IPS-18c (cell line): ENCODE data around the gene LRFN5.
"Not testable (repeated sequence)": the region's sequence is repeated elsewhere in the genome, so short reads cannot be mapped to it uniquely, and the experiment has no call there.

Source experiments
- H3K4me3 ChIP-seq: 2 replicates; pipeline ENCODE4 v1.7.0; 2013; ENCODE audit warnings: low read depth, mild to moderate bottlenecking, low read length, moderate library complexity; ENCODE audit not compliant: insufficient read depth
- H3K9me3 ChIP-seq: one replicate; pipeline ENCODE4 v1.6.1; 2013; ENCODE audit warnings: mild to moderate bottlenecking, low read length, moderate library complexity; ENCODE audit not compliant: control insufficient read depth, insufficient read depth

The LRFN5 gene

GRCh38 chr14:41606532-41607303 is at the start of gene LRFN5:
Gene LRFN5 (plus strand): TSS chr14:41606876.
- Histone ChIP-seq H3K9me3 (no peaks in the 10 kb centered on the region), H3K4me3 (peak within 1 kb of the TSS; percentile 77)

DNA sequence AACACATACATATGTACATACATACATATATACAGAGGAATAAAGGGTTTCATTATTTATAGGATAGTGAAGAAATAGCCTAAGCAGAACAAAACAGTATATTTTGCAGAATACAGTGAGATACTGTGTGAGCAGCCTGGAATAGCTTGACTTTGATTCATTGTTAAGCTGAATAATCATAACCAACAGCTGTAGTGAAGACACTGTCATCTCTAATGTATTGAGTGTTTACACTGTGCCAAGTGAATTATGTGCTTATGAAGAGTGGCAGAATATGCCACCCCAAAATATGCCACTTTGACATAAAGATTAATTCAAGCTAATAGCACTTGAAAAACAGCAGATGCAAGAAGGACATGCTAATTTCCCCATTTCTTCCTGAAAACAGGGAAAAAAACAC is 48.2 kb upstream of the LRFN5 start:
- Histone ChIP-seq H3K4me3 (no peak overlapping the region), H3K9me3 (no peaks in the 10 kb centered on the region)

- not testable (repeated sequence) for H3K9me3 ChIP-seq, H3K4me3 ChIP-seq
Observed at GRCh38 chr14:41566864-41567263, 39.8 kb upstream of the LRFN5 start.

- Histone ChIP-seq H3K4me3 (no peak overlapping the region), H3K9me3 (no peaks in the 10 kb centered on the region)
Observed at GRCh38 chr14:41568979-41569378, 37.7 kb upstream of the LRFN5 start.

DNA sequence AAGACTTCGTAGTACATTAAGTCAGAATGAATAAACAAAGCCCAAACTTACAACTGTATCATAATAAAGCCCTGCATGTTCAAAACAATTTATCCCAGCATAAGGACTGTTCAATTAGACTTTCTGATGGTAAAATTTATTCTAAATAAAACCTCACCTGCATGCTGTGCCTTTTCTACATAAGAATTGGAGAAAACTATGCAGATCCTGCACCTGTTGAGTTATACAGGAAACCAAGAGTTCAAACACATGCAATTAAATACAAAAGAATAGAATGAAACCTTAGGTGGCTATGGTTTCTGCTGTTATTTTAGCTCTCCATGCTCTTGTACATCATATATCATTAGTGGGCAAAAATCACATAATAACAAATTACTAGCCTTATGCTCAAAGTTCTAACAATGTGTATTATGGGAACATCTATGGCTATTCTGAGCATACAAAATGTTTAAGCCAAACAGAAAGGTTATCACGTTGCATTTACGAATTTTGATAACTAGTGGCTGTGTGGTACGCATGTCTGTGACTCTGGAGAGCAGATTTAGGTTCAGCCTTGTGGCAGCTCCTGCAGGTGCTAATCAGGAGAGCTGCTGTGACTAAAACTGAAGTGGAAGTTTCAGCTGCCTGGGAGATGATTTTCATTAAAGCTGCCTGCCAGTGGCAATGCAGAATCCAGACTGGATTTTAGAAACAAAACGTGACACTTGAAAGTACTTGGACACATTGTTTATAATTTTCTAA is 36.1 kb upstream of the LRFN5 start:
- Histone ChIP-seq H3K4me3 (no peak overlapping the region), H3K9me3 (no peaks in the 10 kb centered on the region)

- H3K9me3 ChIP-seq, result no peaks in the 10 kb centered on the region
- H3K4me3 ChIP-seq, result no peak overlapping the region
Observed at GRCh38 chr14:41586237-41586636, 20.4 kb upstream of the LRFN5 start.

- H3K4me3 ChIP-seq, result no peak overlapping the region
Observed at GRCh38 chr14:41597647-41598046, 9.0 kb upstream of the LRFN5 start.

DNA sequence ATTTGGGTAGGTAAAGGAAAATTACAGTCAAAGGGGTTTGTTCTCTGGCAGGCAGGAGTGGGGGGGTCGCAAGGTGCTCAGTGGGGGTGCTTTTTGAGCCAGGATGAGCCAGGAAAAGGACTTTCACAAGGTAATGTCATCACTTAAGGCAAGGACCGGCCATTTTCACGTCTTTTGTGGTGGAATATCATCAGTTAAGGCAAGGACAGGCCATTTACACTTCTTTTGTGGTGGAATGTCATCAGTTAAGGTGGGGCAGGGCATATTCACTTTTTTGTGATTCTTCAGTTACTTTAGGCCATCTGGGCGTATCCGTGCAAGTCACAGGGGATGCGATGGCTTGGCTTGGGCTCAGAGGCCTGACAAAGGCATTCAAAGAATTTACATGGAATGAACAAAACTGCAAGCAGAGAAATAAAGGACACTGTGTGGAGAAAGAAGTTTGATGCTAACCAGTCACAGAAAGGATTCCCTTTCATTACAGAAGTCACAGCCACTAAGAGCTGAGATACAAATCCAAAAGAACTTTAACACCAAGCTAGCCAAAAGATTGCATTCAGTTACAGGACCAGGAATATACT is 6.8 kb upstream of the LRFN5 start:
- not testable (repeated sequence) for H3K9me3 ChIP-seq, H3K4me3 ChIP-seq

More at GRCh38 chr14:41597647-41598046, 9.0 kb upstream of the LRFN5 start:
- no peaks in the 10 kb centered on the region for H3K9me3 ChIP-seq

GRCh38 chr14:41604721-41605531 is 1.8 kb upstream of the LRFN5 start:
- Histone ChIP-seq H3K9me3 (no peaks in the 10 kb centered on the region), H3K4me3 (peak overlapping the region; percentile 77)

GRCh38 chr14:41605550-41606281 is 960 bp upstream of the LRFN5 start:
- Histone ChIP-seq H3K9me3 (no peaks in the 10 kb centered on the region), H3K4me3 (peak overlapping the region; percentile 77)

DNA sequence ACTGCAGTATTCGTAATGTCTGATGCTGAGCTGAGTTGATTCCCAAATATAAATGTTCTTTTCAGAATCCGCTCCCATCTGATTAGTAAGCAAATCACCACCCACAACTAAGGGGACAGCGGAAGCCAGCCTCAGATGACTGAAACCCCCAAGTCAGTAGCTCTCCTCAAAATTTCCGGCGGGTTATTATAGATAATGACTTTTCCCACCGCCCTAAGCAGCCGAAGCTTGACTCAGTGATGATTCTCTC is 469 bp upstream of the LRFN5 start:
- H3K9me3 ChIP-seq, result no peaks in the 10 kb centered on the region
- peak overlapping the region; percentile 77 for H3K4me3 ChIP-seq

DNA sequence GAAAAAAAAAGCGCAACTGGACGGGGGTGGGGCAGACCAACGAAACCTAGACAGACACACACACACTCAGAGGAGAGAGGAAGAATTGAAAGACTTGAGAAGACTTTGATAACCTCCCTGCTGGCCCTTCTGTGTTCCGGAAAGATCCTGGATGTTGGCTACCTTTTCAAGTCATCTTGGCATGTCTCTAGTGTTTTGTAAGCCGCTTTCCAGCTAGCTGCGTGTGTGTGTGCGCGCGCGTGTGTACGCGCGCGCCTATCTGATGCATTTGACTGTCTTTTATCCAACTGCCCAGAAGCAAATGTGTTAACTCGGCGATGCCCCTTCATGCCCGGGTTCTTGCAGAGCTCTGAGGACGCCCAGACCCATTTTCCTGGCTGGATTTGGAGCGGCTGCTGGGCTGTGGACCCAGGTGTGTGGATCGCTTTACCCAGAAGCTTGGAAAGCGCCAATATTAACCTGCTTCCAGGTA is 664 bp downstream of the LRFN5 start:
- H3K9me3 ChIP-seq, result no peaks in the 10 kb centered on the region
- H3K4me3 ChIP-seq, result peak overlapping the region; percentile 77

- peak overlapping the region; percentile 77 for H3K4me3 ChIP-seq
Observed at GRCh38 chr14:41607966-41608663, 1.4 kb downstream of the LRFN5 start.

GRCh38 chr14:41608681-41609390 is 2.2 kb downstream of the LRFN5 start:
- peak overlapping the region; percentile 77 for H3K4me3 ChIP-seq
- no peaks in the 10 kb centered on the region for H3K9me3 ChIP-seq

More at GRCh38 chr14:41607966-41608663, 1.4 kb downstream of the LRFN5 start:
- no peaks in the 10 kb centered on the region for H3K9me3 ChIP-seq

DNA sequence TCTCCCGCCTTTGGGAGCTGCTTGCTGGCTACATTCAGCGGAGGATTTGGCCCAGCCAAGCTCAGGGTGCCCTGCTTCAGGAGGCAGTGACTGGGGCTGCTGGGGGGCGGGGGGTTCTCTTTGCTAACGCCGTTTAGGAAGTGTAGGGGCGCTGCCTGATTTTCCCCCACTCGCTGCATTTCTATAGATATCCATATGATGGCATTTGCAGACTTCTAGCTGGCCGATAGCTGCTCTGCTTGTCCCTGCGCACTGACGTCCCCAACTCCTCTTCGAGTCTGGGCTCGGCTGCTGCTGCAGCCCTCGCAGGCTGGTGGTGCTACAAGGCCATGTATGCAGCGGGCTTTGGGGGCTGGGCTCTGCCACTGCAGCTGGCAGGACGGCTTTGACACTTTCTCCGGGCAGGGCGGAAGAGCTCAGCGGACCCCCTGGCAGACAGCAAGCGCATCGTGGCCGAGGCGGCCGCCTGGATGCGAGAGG is 3.1 kb downstream of the LRFN5 start:
- peak overlapping the region; percentile 77 for H3K4me3 ChIP-seq
- no peaks in the 10 kb centered on the region for H3K9me3 ChIP-seq
